Upper lobe of left lung (tissue), 6 donors: Measurements from ENCODE around the gene DNTT. TPM values are rescaled to one million over a fixed set of nuclear protein-coding genes. Genes with fewer than 3 reads are reported as not detected.
A peak's percentile ranks its signal among the peaks of the same experiment; 100 is the strongest.

Experiments used
- ATAC-seq, 2 donors: fragments of 200-7000 bp; cut with Tn5 transposase; one replicate each; pipeline ENCODE4 v1.9.1; 2022; ENCODE audit warnings: mild to moderate bottlenecking in 2 of 2, moderate library complexity in 2 of 2; ENCODE audit not compliant: low FRiP score in 2 of 2
- DNase-seq, 2 donors: peaks; one replicate each; pipeline ENCODE4 v3.0.0-alpha.2; 2019 to 2020
- H3K27ac ChIP-seq, 4 donors: fragments of 200-600 bp; sonication (generic); one replicate each; pipeline ENCODE4 v1.5.1; 2016 to 2019
- H3K27me3 ChIP-seq, 4 donors: fragments of 200-600 bp; sonication (generic); one replicate each; pipeline ENCODE4 v1.5.1; 2017 to 2019
- H3K36me3 ChIP-seq, 4 donors: fragments of 200-600 bp; sonication (generic); one replicate each; pipeline ENCODE4 v1.5.1; 2016 to 2019
- H3K4me1 ChIP-seq, 4 donors: fragments of 200-600 bp; sonication (generic); one replicate each; pipeline ENCODE4 v1.5.1; 2018 to 2019
- H3K4me3 ChIP-seq, 4 donors: fragments of 200-600 bp; sonication (generic); one replicate each; pipeline ENCODE4 v1.5.1; 2017 to 2019; ENCODE audit warnings: mild to moderate bottlenecking in 2 of 4, moderate library complexity in 1 of 4
- H3K9me3 ChIP-seq, 4 donors: fragments of 200-600 bp; sonication (generic); one replicate each; pipeline ENCODE4 v1.5.1; 2018 to 2019
- EP300 ChIP-seq, 4 donors: sonication (generic); formaldehyde crosslinking; IDR thresholded peaks; one replicate each; pipeline ENCODE4 v1.5.1; 2017; ENCODE audit warnings: antibody characterized with exemption in 4 of 4, control low read depth in 2 of 4
- POLR2A ChIP-seq, 4 donors: fragments of 450-650 bp; IDR thresholded peaks; one replicate each; pipeline ENCODE4 v1.5.1; 2016 to 2017; ENCODE audit warnings: antibody characterized with exemption in 4 of 4, mild to moderate bottlenecking in 2 of 4
- POLR2AphosphoS5 ChIP-seq, 2 donors: sonication (generic); formaldehyde crosslinking; IDR thresholded peaks; one replicate each; pipeline ENCODE4 v1.5.1; 2017; ENCODE audit warnings: antibody characterized with exemption in 2 of 2
- WGBS, 2 donors: methylation state at CpG; one replicate each; pipeline ENCODE4 v1.1.5; 2017 to 2018; 5-methylcytosine and 5-hydroxymethylcytosine counted together
- total RNA-seq, 6 donors: library from RNA; depleted of rRNA in 4 of 6; stranded (reverse); fragments of >200 nt in 4 of 6; gene quantifications; one replicate each; pipeline versions ENCODE4 v1.1.0 to v1.2.1, GENCODE V29; 2016 to 2021
- TF ChIP-seq, protein P1 (sequence below), 6 experiments: fragments of 450-650 bp in 4 of 6; fragments of 200-600 bp in 2 of 6; sonication (generic) in 2 of 6; IDR thresholded peaks; one replicate each; pipeline ENCODE4 v1.5.1; 2016 to 2019; ENCODE audit warnings: antibody characterized with exemption in 6 of 6
- donor health status: DM: no; HTN: no; CAD: no; lungs with moderate emphysema.
- donor health status: DM: no; HTN: yes; CAD: no; lungs with severe emphysema.

The DNTT gene
- total RNA-seq, 6 donors from 2014 or later, result not detected

DNA sequence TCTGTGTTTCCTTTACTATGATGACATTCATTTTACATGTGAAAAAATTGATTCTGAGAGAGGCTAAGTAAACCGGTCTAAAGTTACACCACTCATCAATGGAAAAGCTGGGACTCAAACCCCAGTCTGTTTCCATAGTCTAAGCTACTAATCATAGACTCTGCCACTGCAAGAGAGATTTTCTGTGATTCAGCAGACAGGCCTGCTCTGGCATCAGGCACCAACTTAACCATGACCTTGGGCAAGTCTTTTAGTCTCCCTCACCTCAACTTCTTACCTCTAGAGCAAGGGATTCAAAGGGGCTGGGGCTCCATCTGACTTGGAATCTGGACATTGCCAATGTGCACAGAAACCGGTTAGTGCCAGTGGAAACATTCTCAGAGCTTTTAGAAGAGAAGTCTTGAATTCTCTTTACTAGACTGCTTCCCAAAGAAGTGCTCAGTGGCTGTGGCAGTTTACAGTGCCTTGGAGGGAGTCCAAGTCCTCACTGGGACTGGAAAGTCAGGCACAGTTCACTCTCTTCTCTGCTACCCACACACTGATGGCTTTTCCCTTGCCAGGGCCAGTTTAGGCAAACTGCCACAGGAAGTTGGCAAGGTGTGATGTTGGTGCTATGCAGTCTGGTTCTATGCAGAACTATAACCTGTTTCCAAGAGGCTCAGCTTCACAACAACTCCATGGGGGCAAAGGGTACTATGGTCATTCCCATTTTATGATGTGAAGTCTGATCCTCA is 28.4 kb upstream of the DNTT start:
- TF ChIP-seq POLR2AphosphoS5 (IDR thresholded peaks at IDR 0.05) (no peak), EP300 (IDR thresholded peaks at IDR 0.05) (no peak), POLR2A (IDR thresholded peaks at IDR 0.05) (no peak)
- TF ChIP-seq, protein P1, sequence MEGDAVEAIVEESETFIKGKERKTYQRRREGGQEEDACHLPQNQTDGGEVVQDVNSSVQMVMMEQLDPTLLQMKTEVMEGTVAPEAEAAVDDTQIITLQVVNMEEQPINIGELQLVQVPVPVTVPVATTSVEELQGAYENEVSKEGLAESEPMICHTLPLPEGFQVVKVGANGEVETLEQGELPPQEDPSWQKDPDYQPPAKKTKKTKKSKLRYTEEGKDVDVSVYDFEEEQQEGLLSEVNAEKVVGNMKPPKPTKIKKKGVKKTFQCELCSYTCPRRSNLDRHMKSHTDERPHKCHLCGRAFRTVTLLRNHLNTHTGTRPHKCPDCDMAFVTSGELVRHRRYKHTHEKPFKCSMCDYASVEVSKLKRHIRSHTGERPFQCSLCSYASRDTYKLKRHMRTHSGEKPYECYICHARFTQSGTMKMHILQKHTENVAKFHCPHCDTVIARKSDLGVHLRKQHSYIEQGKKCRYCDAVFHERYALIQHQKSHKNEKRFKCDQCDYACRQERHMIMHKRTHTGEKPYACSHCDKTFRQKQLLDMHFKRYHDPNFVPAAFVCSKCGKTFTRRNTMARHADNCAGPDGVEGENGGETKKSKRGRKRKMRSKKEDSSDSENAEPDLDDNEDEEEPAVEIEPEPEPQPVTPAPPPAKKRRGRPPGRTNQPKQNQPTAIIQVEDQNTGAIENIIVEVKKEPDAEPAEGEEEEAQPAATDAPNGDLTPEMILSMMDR (IDR thresholded peaks at IDR 0.05), result no peak
- H3K27me3 ChIP-seq, result no peaks in the 10 kb centered on the region
- no peaks in the 10 kb centered on the region for H3K9me3 ChIP-seq
- no peak overlapping the region for H3K4me3 ChIP-seq
- WGBS, 2 donors, result 81% methylated on average over 2 of the region's 2 CpGs
- peak overlapping the region in 1 of 4 donors; percentile 16 for H3K27ac ChIP-seq
- no peaks in the 10 kb centered on the region for H3K36me3 ChIP-seq
- H3K4me1 ChIP-seq, result peaks cover 7 to 33% (median 16%) of the 10 kb centered on the region in 4 donors
- no peak for ATAC-seq
- peak in 1 of 2 donors; percentile 71 for DNase-seq

DNA sequence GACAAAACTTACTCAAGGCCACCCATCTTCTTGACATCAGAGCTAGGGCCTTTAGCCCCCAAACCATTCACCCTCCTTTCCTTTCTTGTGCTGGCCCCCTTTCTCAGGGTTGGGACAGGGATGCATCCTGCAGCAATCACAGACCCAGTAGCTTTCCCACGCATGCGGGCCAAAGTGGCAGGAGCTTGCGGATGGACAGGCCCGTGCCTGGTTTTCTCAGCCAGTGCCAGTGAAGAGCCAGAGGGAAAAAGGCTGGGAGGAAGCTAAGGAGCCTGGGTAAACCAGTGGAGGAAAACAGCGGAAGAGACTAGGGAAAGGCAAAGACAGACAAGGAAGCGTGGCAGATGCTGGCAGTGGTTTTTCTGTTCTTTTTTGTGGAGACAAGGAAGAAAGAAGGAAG is 27.8 kb upstream of the DNTT start:
- no peak for TF ChIP-seq POLR2AphosphoS5 (IDR thresholded peaks at IDR 0.05)
- TF ChIP-seq EP300 (IDR thresholded peaks at IDR 0.05), result no peak
- no peak for TF ChIP-seq POLR2A (IDR thresholded peaks at IDR 0.05)
- TF ChIP-seq, protein P1 (IDR thresholded peaks at IDR 0.05), result no peak
- no peak for ATAC-seq
- Histone ChIP-seq H3K27ac (peak overlapping the region in 1 of 4 donors; percentile 16), H3K4me1 (peaks cover 7 to 29% (median 15%) of the 10 kb centered on the region in 4 donors), H3K9me3 (no peaks in the 10 kb centered on the region), H3K27me3 (no peaks in the 10 kb centered on the region), H3K4me3 (no peak overlapping the region), H3K36me3 (no peaks in the 10 kb centered on the region)
- no peak for DNase-seq
- 87 to 92% methylated on average over 6 of the region's 6 CpGs for WGBS, 2 donors

DNA sequence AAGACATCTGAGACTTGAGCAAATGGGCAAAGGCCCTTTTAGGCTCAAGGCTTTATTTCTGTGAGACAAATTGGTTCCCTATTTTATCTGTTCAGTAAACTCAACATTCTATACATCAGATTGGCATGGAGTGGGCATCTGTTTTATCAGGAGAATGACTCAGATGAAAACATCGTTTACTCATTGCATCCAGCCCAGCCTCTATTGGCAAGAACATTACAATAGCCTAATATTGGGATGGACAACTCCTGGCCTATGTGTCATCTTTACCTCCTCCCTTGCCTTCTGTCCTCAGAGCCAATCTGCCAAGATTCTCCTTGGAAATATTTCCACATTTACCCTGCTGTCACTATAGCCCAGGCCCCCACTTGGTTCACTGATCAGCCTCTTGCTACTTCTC is 27.4 kb upstream of the DNTT start:
- Histone ChIP-seq H3K27ac (no peak overlapping the region), H3K9me3 (no peaks in the 10 kb centered on the region), H3K4me3 (no peak overlapping the region), H3K27me3 (no peaks in the 10 kb centered on the region), H3K36me3 (no peaks in the 10 kb centered on the region), H3K4me1 (peaks cover 4 to 26% (median 13%) of the 10 kb centered on the region in 4 donors)
- TF ChIP-seq EP300 (IDR thresholded peaks at IDR 0.05) (no peak), POLR2A (IDR thresholded peaks at IDR 0.05) (no peak), POLR2AphosphoS5 (IDR thresholded peaks at IDR 0.05) (no peak)
- TF ChIP-seq, protein P1 (IDR thresholded peaks at IDR 0.05), result no peak
- DNase-seq, result no peak
- 74 to 92% methylated on average over 1 of the region's 1 CpG for WGBS, 2 donors
- ATAC-seq, result no peak

DNA sequence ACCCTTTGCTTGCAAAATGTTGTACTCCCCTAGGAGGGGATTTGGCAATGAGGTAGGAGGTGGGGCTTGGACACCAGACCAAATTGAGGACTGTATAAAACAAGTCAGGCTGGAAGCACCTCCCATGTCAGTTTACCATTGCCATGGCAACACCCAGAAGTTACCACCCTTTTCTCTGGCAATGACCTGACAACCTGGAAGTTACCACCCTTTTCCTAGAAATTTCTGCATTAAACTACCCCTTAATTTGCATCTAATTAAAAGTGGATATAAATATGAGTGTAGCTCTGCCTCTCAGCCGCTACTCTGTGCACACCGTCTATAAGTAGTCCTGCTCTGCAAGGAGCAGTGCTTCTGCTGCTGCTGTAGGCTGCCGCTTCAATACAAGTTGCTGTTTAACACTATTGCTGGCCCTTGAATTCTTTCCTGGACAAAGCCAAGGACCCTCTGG is 25.0 kb upstream of the DNTT start:
- WGBS, 2 donors, result 93 to 96% methylated on average over 3 of the region's 3 CpGs
- no peaks in the 10 kb centered on the region for H3K27me3 ChIP-seq
- no peak overlapping the region for H3K27ac ChIP-seq
- ATAC-seq (no peak), DNase-seq (no peak)
- TF ChIP-seq, protein P1 (IDR thresholded peaks at IDR 0.05), result no peak
- TF ChIP-seq EP300 (IDR thresholded peaks at IDR 0.05) (no peak), POLR2AphosphoS5 (IDR thresholded peaks at IDR 0.05) (no peak), POLR2A (IDR thresholded peaks at IDR 0.05) (no peak)
- no peak overlapping the region for H3K4me3 ChIP-seq
- H3K36me3 ChIP-seq, result no peaks in the 10 kb centered on the region
- peaks cover 0 to 13% (median 0%) of the 10 kb centered on the region in 4 donors for H3K4me1 ChIP-seq
- no peaks in the 10 kb centered on the region for H3K9me3 ChIP-seq

DNA sequence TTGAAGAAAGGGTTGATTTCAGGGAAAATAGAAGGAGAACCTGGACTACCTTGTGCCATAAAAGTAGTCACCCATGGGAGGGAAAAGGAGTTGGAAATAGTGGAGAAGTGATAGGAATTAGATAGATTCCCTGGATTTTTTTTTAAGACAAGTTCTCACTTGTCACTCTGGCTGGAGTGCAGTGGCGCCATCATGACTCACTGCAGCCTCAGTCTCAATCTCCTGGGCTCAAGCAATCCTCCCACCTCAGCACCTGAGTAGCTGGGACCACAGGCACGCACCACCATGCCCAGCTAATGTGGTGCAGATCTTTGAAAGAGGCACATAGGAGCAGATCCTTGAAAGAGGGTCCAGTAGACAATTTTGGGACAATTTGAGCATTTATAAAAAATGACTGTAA is 23.4 kb upstream of the DNTT start:
- ATAC-seq (no peak), DNase-seq (no peak)
- H3K9me3 ChIP-seq, result no peaks in the 10 kb centered on the region
- 84 to 94% methylated on average over 2 of the region's 2 CpGs for WGBS, 2 donors
- H3K27me3 ChIP-seq, result no peaks in the 10 kb centered on the region
- no peak overlapping the region for H3K27ac ChIP-seq
- peaks cover 0 to 10% (median 0%) of the 10 kb centered on the region in 4 donors for H3K4me1 ChIP-seq
- no peak overlapping the region for H3K4me3 ChIP-seq
- TF ChIP-seq, protein P1 (IDR thresholded peaks at IDR 0.05), result no peak
- TF ChIP-seq POLR2A (IDR thresholded peaks at IDR 0.05) (no peak), POLR2AphosphoS5 (IDR thresholded peaks at IDR 0.05) (no peak), EP300 (IDR thresholded peaks at IDR 0.05) (no peak)
- H3K36me3 ChIP-seq, result no peaks in the 10 kb centered on the region
